GM23338 (cell line): Measurements from ENCODE around the gene TRUB1. TPM values are rescaled to one million over a fixed set of nuclear protein-coding genes. Genes with fewer than 3 reads are reported as not detected.

ENCODE experiments used
- ATAC-seq: fragments of 200-7000 bp; cut with Tn5 transposase; 3 replicates; pipeline ENCODE4 v1.9.1; 2020
- DNase-seq: peaks from one replicate; pipeline ENCODE4 v3.0.0-alpha.2; 2015; ENCODE audit warnings: low spot score
- H2AFZ ChIP-seq: fragments of 200-600 bp; sonication (generic); 2 replicates; pipeline ENCODE4 v1.8.0; 2016; ENCODE audit warnings: antibody characterized with exemption, mild to moderate bottlenecking, moderate library complexity
- H3F3A ChIP-seq: fragments of 200-600 bp; sonication (generic); replicated peaks from 2 replicates; pipeline ENCODE4 v1.8.0; 2017; ENCODE audit warnings: antibody characterized with exemption, mixed run types, low read depth
- H3K27ac ChIP-seq: fragments of 200-600 bp; sonication (generic); 2 replicates; pipeline ENCODE4 v1.6.1; 2016; ENCODE audit warnings: low read depth
- H3K27me3 ChIP-seq: fragments of 200-600 bp; sonication (generic); 2 replicates; pipeline ENCODE4 v1.8.0; 2016; ENCODE audit warnings: mild to moderate bottlenecking, mixed run types, moderate library complexity; ENCODE audit not compliant: insufficient read depth
- H3K36me3 ChIP-seq: fragments of 200-600 bp; sonication (generic); 2 replicates; pipeline ENCODE4 v1.8.0; 2016; ENCODE audit warnings: mild to moderate bottlenecking; ENCODE audit not compliant: insufficient read depth
- H3K4me1 ChIP-seq: fragments of 200-600 bp; sonication (generic); 2 replicates; pipeline ENCODE4 v1.8.0; 2016; ENCODE audit warnings: mild to moderate bottlenecking, moderate library complexity; ENCODE audit not compliant: insufficient read depth
- H3K4me2 ChIP-seq: fragments of 200-600 bp; sonication (generic); 2 replicates; pipeline ENCODE4 v1.7.1; 2017; ENCODE audit warnings: mixed run types
- H3K4me3 ChIP-seq: fragments of 200-600 bp; sonication (generic); 2 replicates; pipeline ENCODE4 v1.6.1; 2016; ENCODE audit warnings: mixed run types
- H3K79me2 ChIP-seq: fragments of 200-600 bp; sonication (generic); replicated peaks from 2 replicates; pipeline ENCODE4 v1.8.0; 2017; ENCODE audit warnings: mild to moderate bottlenecking; ENCODE audit not compliant: insufficient read depth
- H3K9me2 ChIP-seq: fragments of 200-600 bp; sonication (generic); 2 replicates; pipeline ENCODE4 v1.8.0; 2017; ENCODE audit not compliant: insufficient read depth
- H4K20me1 ChIP-seq: fragments of 200-600 bp; sonication (generic); replicated peaks from 2 replicates; pipeline ENCODE4 v1.8.0; 2017; ENCODE audit warnings: mild to moderate bottlenecking; ENCODE audit not compliant: insufficient read depth
- H3K27ac Mint-ChIP-seq: 2 replicates; pipeline ENCODE4 v1.8.0; 2020; ENCODE audit warnings: inconsistent platforms, mild to moderate bottlenecking, moderate library complexity, mixed read lengths
- H3K27me3 Mint-ChIP-seq: 3 replicates; pipeline ENCODE4 v1.8.0; 2022; ENCODE audit warnings: low read depth, mild to moderate bottlenecking, moderate library complexity, mixed read lengths, inconsistent platforms; ENCODE audit not compliant: insufficient read depth, poor library complexity
- H3K36me3 Mint-ChIP-seq: 3 replicates; pipeline ENCODE4 v1.8.0; 2021; ENCODE audit warnings: low read depth, mild to moderate bottlenecking, inconsistent platforms, moderate library complexity, mixed read lengths
- H3K4me1 Mint-ChIP-seq: 3 replicates; pipeline ENCODE4 v1.8.0; 2020; ENCODE audit warnings: mild to moderate bottlenecking, inconsistent platforms, mixed read lengths
- H3K4me3 Mint-ChIP-seq: 3 replicates; pipeline ENCODE4 v1.8.0; 2021; ENCODE audit warnings: moderate library complexity, mild to moderate bottlenecking, inconsistent platforms, mixed read lengths
- H3K9me3 Mint-ChIP-seq: 3 replicates; pipeline ENCODE4 v1.8.0; 2020; ENCODE audit warnings: moderate library complexity, mild to moderate bottlenecking, inconsistent platforms, mixed read lengths
- CREB1 ChIP-seq: fragments of 250-450 bp; sonication (Bioruptor Pico); IDR thresholded peaks from 2 replicates; pipeline ENCODE4 v1.5.0; 2020; ENCODE audit warnings: low read depth, mild to moderate bottlenecking, moderate library complexity
- CTCF ChIP-seq, 2 experiments: fragments of 200-600 bp in 1 of 2; sonication (generic) in 1 of 2; conservative IDR thresholded peaks; 2 replicates each; pipeline versions ENCODE4 v1.5.1 to v1.6.1; 2016 to 2017; ENCODE audit warnings: antibody characterized with exemption in 2 of 2, low read depth in 2 of 2, mild to moderate bottlenecking in 2 of 2, moderate library complexity in 1 of 2
- EZH2phosphoT487 ChIP-seq: fragments of 200-600 bp; sonication (generic); IDR thresholded peaks from one replicate; pipeline ENCODE4 v1.8.1; 2018; ENCODE audit warnings: antibody characterized with exemption; ENCODE audit not compliant: unreplicated experiment
- JUNB ChIP-seq: IDR thresholded peaks from one replicate; pipeline ENCODE4 v1.6.1; 2016; ENCODE audit warnings: antibody characterized with exemption; ENCODE audit not compliant: unreplicated experiment
- REST ChIP-seq: IDR thresholded peaks from one replicate; pipeline ENCODE4 v1.6.1; 2018; ENCODE audit warnings: antibody characterized with exemption; ENCODE audit not compliant: unreplicated experiment
- STAT1 ChIP-seq: IDR thresholded peaks from one replicate; pipeline ENCODE4 v1.6.1; 2016; ENCODE audit warnings: antibody characterized with exemption; ENCODE audit not compliant: unreplicated experiment
- ZNF331 ChIP-seq: fragments of 250-450 bp; sonication (Bioruptor Pico); IDR thresholded peaks from 2 replicates; pipeline ENCODE4 v1.5.0; 2020; ENCODE audit warnings: low read depth, mild to moderate bottlenecking, moderate library complexity
- polyA plus RNA-seq: library from polyadenylated mRNA; unstranded; fragments of >200 nt; fragmentation: Nextera tagmentation; extraction: Ambion mirVana; gene quantifications from 2 replicates; pipeline ENCODE4 v1.2.1, GENCODE V29; 2016
- total RNA-seq: library from RNA; depleted of rRNA; stranded (reverse); fragments of >200 nt; shearing (Covaris generic); gene quantifications from 2 replicates; pipeline ENCODE4 v1.2.3, GENCODE V29; 2014
- TF ChIP-seq, protein P1 (sequence below): IDR thresholded peaks from 2 replicates; pipeline ENCODE4 v1.6.1; 2016; ENCODE audit warnings: antibody characterized with exemption

Gene TRUB1
- total and polyA plus RNA-seq, 2 experiments from 2014 or later: 15.5 to 34.5 TPM

DNA sequence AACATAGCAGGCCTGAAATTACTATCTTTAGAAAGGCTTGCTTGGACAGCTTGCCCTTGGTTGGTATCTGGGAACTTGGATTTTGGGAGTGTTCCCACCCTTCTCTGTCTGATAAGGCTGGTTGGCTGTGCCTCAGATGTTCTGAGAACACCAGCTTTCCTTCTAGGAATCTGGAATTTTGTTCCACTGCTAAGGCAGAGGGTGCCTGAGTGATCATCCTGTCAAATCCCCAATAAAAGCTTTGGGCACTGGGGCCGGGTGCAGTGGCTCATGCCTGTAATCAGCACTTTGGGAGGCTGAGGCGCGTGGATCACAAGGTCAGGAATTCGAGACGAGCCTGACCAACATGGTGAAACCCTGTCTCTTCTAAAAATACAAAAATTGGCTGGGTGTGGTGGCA lies 5.0 kb downstream of the TRUB1 start:
- Mint-ChIP-seq H3K27me3 (peaks cover 6% of the 10 kb centered on the region), H3K9me3 (no peaks in the 10 kb centered on the region), H3K27ac (no peak overlapping the region), H3K36me3 (peaks cover 43% of the 10 kb centered on the region), H3K4me1 (peaks cover 10% of the 10 kb centered on the region; the same call in 1 of the 3 replicates), H3K4me3 (no peak overlapping the region)
- TF ChIP-seq STAT1 (no peak), CTCF (conservative IDR thresholded peaks at IDR 0.05; ENCODE audit: low read depth in 2 of 2) (no peak), JUNB (no peak), ZNF331 (CRISPR knock-in tag) (no peak), REST (no peak), EZH2phosphoT487 (no peak)
- TF ChIP-seq, protein P1, sequence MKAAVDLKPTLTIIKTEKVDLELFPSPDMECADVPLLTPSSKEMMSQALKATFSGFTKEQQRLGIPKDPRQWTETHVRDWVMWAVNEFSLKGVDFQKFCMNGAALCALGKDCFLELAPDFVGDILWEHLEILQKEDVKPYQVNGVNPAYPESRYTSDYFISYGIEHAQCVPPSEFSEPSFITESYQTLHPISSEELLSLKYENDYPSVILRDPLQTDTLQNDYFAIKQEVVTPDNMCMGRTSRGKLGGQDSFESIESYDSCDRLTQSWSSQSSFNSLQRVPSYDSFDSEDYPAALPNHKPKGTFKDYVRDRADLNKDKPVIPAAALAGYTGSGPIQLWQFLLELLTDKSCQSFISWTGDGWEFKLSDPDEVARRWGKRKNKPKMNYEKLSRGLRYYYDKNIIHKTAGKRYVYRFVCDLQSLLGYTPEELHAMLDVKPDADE: no peak
- Histone ChIP-seq H3K79me2 (peaks cover 95% of the 10 kb centered on the region), H3K4me2 (no peak overlapping the region), H2AFZ (no peak overlapping the region), H3K36me3 (peaks cover 15% of the 10 kb centered on the region), H3K27ac (no peak overlapping the region), H3K4me1 (peaks cover 6% of the 10 kb centered on the region), H3F3A (no peaks in the 10 kb centered on the region), H4K20me1 (peaks cover 16% of the 10 kb centered on the region; the same call in 1 of the 2 replicates), H3K9me2 (no peaks in the 10 kb centered on the region), H3K4me3 (no peak overlapping the region), H3K27me3 (no peaks in the 10 kb centered on the region)
- ATAC-seq: no peak
- no peak for DNase-seq

- no peaks in the 10 kb centered on the region for H3K9me2 ChIP-seq
- no peak overlapping the region for H3K27ac ChIP-seq
- no peaks in the 10 kb centered on the region for H3K27me3 ChIP-seq
- Mint-ChIP-seq H3K27ac (no peak overlapping the region), H3K27me3 (peaks cover 2% of the 10 kb centered on the region), H3K36me3 (peaks cover 16% of the 10 kb centered on the region), H3K4me1 (peaks cover 6% of the 10 kb centered on the region; the same call in 2 of the 3 replicates), H3K9me3 (no peaks in the 10 kb centered on the region), H3K4me3 (no peak overlapping the region)
- no peaks in the 10 kb centered on the region for H3K4me1 ChIP-seq
- H3K36me3 ChIP-seq: no peaks in the 10 kb centered on the region
- ATAC-seq (no peak), DNase-seq (no peak)
- peaks cover 5% of the 10 kb centered on the region for H4K20me1 ChIP-seq
- no peak overlapping the region for H3K4me3 ChIP-seq
- no peak overlapping the region for H3K4me2 ChIP-seq
- H3K79me2 ChIP-seq: peaks cover 79% of the 10 kb centered on the region
- no peaks in the 10 kb centered on the region for H3F3A ChIP-seq
- no peak overlapping the region for H2AFZ ChIP-seq
- TF ChIP-seq CREB1: no peak
- TF ChIP-seq, protein P1: no peak
- no peak for TF ChIP-seq EZH2phosphoT487
Measured at GRCh38 chr10:114953047-114953446, 15.1 kb downstream of the TRUB1 start.
